NCI-H460 (cell line): ENCODE measurements around the gene IFNAR1. TPM values are rescaled to one million over a fixed set of nuclear protein-coding genes. Genes with fewer than 3 reads are reported as not detected.
A peak's percentile ranks its signal among the peaks of the same experiment; 100 is the strongest.
"Not testable (repeated sequence)": the region's sequence is repeated elsewhere in the genome, so short reads cannot be mapped to it uniquely, and the experiment has no call there.

ENCODE experiments used
- DNase-seq: peaks from one replicate; pipeline ENCODE4 v3.0.0-alpha.2; 2016; ENCODE audit warnings: low read depth; ENCODE audit errors: extremely low read depth
- total RNA-seq: library from RNA; depleted of rRNA; stranded (reverse); fragments of >200 nt; shearing (Covaris generic); gene quantifications from 2 replicates; pipeline ENCODE4 v1.2.3, GENCODE V29; 2014

IFNAR1 gene
- total RNA-seq, 1 experiment from 2014 or later: 11.0 TPM

- DNase-seq: no peak
These were observed 49.3 kb downstream of the IFNAR1 start for GRCh38 chr21:33374080-33374449.

GRCh38 chr21:33374450-33375096, 49.8 kb downstream of the IFNAR1 start:
- peak; percentile 31 for DNase-seq

GRCh38 chr21:33375101-33375644, 50.4 kb downstream of the IFNAR1 start:
- no peak for DNase-seq

GRCh38 chr21:33377221-33377920, 52.6 kb downstream of the IFNAR1 start:
- no peak for DNase-seq

- no peak for DNase-seq
These were observed 53.3 kb downstream of the IFNAR1 start for GRCh38 chr21:33378081-33378480.

- peak; percentile 59 for DNase-seq
These were observed 55.2 kb downstream of the IFNAR1 start for GRCh38 chr21:33379934-33380333.

GRCh38 chr21:33380483-33380998, 55.8 kb downstream of the IFNAR1 start:
- DNase-seq: peak; percentile 94

- not testable (repeated sequence) for DNase-seq
These were observed 56.6 kb downstream of the IFNAR1 start for GRCh38 chr21:33381381-33381780.

GRCh38 chr21:33383056-33383888, 58.5 kb downstream of the IFNAR1 start:
- no peak for DNase-seq

GRCh38 chr21:33384841-33385331, 60.1 kb downstream of the IFNAR1 start:
- no peak for DNase-seq

GRCh38 chr21:33386222-33386784, 61.5 kb downstream of the IFNAR1 start:
- no peak for DNase-seq

GRCh38 chr21:33387294-33387693, 62.5 kb downstream of the IFNAR1 start:
- DNase-seq: no peak

- DNase-seq: no peak
These were observed 63.4 kb downstream of the IFNAR1 start for GRCh38 chr21:33388188-33388587.

GRCh38 chr21:33390479-33390878, 65.7 kb downstream of the IFNAR1 start:
- no peak for DNase-seq

GRCh38 chr21:33391656-33392055, 66.9 kb downstream of the IFNAR1 start:
- no peak for DNase-seq

- DNase-seq: no peak
These were observed 67.7 kb downstream of the IFNAR1 start for GRCh38 chr21:33392284-33392985.

GRCh38 chr21:33393348-33393747, 68.6 kb downstream of the IFNAR1 start:
- no peak for DNase-seq

- DNase-seq: no peak
These were observed 69.5 kb downstream of the IFNAR1 start for GRCh38 chr21:33394260-33394659.

- no peak for DNase-seq
These were observed 71.1 kb downstream of the IFNAR1 start for GRCh38 chr21:33395891-33396331.

- DNase-seq: no peak
These were observed 71.7 kb downstream of the IFNAR1 start for GRCh38 chr21:33396436-33396835.
